GM23338 (cell line): ENCODE results near the gene OPALIN. TPM values are rescaled to one million over a fixed set of nuclear protein-coding genes. Genes with fewer than 3 reads are reported as not detected.

ENCODE experiments used
- ATAC-seq: fragments of 200-7000 bp; cut with Tn5 transposase; 3 replicates; pipeline ENCODE4 v1.9.1; 2020
- DNase-seq: peaks from one replicate; pipeline ENCODE4 v3.0.0-alpha.2; 2015; ENCODE audit warnings: low spot score
- H2AFZ ChIP-seq: fragments of 200-600 bp; sonication (generic); 2 replicates; pipeline ENCODE4 v1.8.0; 2016; ENCODE audit warnings: antibody characterized with exemption, mild to moderate bottlenecking, moderate library complexity
- H3F3A ChIP-seq: fragments of 200-600 bp; sonication (generic); replicated peaks from 2 replicates; pipeline ENCODE4 v1.8.0; 2017; ENCODE audit warnings: antibody characterized with exemption, mixed run types, low read depth
- H3K27ac ChIP-seq: fragments of 200-600 bp; sonication (generic); 2 replicates; pipeline ENCODE4 v1.6.1; 2016; ENCODE audit warnings: low read depth
- H3K27me3 ChIP-seq: fragments of 200-600 bp; sonication (generic); 2 replicates; pipeline ENCODE4 v1.8.0; 2016; ENCODE audit warnings: mild to moderate bottlenecking, mixed run types, moderate library complexity; ENCODE audit not compliant: insufficient read depth
- H3K36me3 ChIP-seq: fragments of 200-600 bp; sonication (generic); 2 replicates; pipeline ENCODE4 v1.8.0; 2016; ENCODE audit warnings: mild to moderate bottlenecking; ENCODE audit not compliant: insufficient read depth
- H3K4me1 ChIP-seq: fragments of 200-600 bp; sonication (generic); 2 replicates; pipeline ENCODE4 v1.8.0; 2016; ENCODE audit warnings: mild to moderate bottlenecking, moderate library complexity; ENCODE audit not compliant: insufficient read depth
- H3K4me2 ChIP-seq: fragments of 200-600 bp; sonication (generic); 2 replicates; pipeline ENCODE4 v1.7.1; 2017; ENCODE audit warnings: mixed run types
- H3K4me3 ChIP-seq: fragments of 200-600 bp; sonication (generic); 2 replicates; pipeline ENCODE4 v1.6.1; 2016; ENCODE audit warnings: mixed run types
- H3K79me2 ChIP-seq: fragments of 200-600 bp; sonication (generic); replicated peaks from 2 replicates; pipeline ENCODE4 v1.8.0; 2017; ENCODE audit warnings: mild to moderate bottlenecking; ENCODE audit not compliant: insufficient read depth
- H3K9me2 ChIP-seq: fragments of 200-600 bp; sonication (generic); 2 replicates; pipeline ENCODE4 v1.8.0; 2017; ENCODE audit not compliant: insufficient read depth
- H4K20me1 ChIP-seq: fragments of 200-600 bp; sonication (generic); replicated peaks from 2 replicates; pipeline ENCODE4 v1.8.0; 2017; ENCODE audit warnings: mild to moderate bottlenecking; ENCODE audit not compliant: insufficient read depth
- H3K27ac Mint-ChIP-seq: 2 replicates; pipeline ENCODE4 v1.8.0; 2020; ENCODE audit warnings: inconsistent platforms, mild to moderate bottlenecking, moderate library complexity, mixed read lengths
- H3K27me3 Mint-ChIP-seq: 3 replicates; pipeline ENCODE4 v1.8.0; 2022; ENCODE audit warnings: low read depth, mild to moderate bottlenecking, moderate library complexity, mixed read lengths, inconsistent platforms; ENCODE audit not compliant: insufficient read depth, poor library complexity
- H3K36me3 Mint-ChIP-seq: 3 replicates; pipeline ENCODE4 v1.8.0; 2021; ENCODE audit warnings: low read depth, mild to moderate bottlenecking, inconsistent platforms, moderate library complexity, mixed read lengths
- H3K4me1 Mint-ChIP-seq: 3 replicates; pipeline ENCODE4 v1.8.0; 2020; ENCODE audit warnings: mild to moderate bottlenecking, inconsistent platforms, mixed read lengths
- H3K4me3 Mint-ChIP-seq: 3 replicates; pipeline ENCODE4 v1.8.0; 2021; ENCODE audit warnings: moderate library complexity, mild to moderate bottlenecking, inconsistent platforms, mixed read lengths
- H3K9me3 Mint-ChIP-seq: 3 replicates; pipeline ENCODE4 v1.8.0; 2020; ENCODE audit warnings: moderate library complexity, mild to moderate bottlenecking, inconsistent platforms, mixed read lengths
- CREB1 ChIP-seq: fragments of 250-450 bp; sonication (Bioruptor Pico); IDR thresholded peaks from 2 replicates; pipeline ENCODE4 v1.5.0; 2020; ENCODE audit warnings: low read depth, mild to moderate bottlenecking, moderate library complexity
- EZH2 ChIP-seq: fragments of 200-600 bp; sonication (generic); IDR thresholded peaks from one replicate; pipeline ENCODE4 v1.8.0; 2017; ENCODE audit warnings: antibody characterized with exemption, mild to moderate bottlenecking, low read depth; ENCODE audit not compliant: unreplicated experiment
- EZH2phosphoT487 ChIP-seq: fragments of 200-600 bp; sonication (generic); IDR thresholded peaks from one replicate; pipeline ENCODE4 v1.8.1; 2018; ENCODE audit warnings: antibody characterized with exemption; ENCODE audit not compliant: unreplicated experiment
- JUNB ChIP-seq: IDR thresholded peaks from one replicate; pipeline ENCODE4 v1.6.1; 2016; ENCODE audit warnings: antibody characterized with exemption; ENCODE audit not compliant: unreplicated experiment
- NANOG ChIP-seq: IDR thresholded peaks from 2 replicates; pipeline ENCODE4 v1.6.1; 2016; ENCODE audit warnings: antibody characterized with exemption, borderline replicate concordance
- POLR2AphosphoS5 ChIP-seq: IDR thresholded peaks from 2 replicates; pipeline ENCODE4 v1.6.1; 2016; ENCODE audit warnings: antibody characterized with exemption, low read depth
- STAT1 ChIP-seq: IDR thresholded peaks from one replicate; pipeline ENCODE4 v1.6.1; 2016; ENCODE audit warnings: antibody characterized with exemption; ENCODE audit not compliant: unreplicated experiment
- ZNF114 ChIP-seq: fragments of 250-450 bp; sonication (Bioruptor Pico); IDR thresholded peaks from 2 replicates; pipeline ENCODE4 v1.5.0; 2020; ENCODE audit warnings: mild to moderate bottlenecking, moderate library complexity
- ZNF331 ChIP-seq: fragments of 250-450 bp; sonication (Bioruptor Pico); IDR thresholded peaks from 2 replicates; pipeline ENCODE4 v1.5.0; 2020; ENCODE audit warnings: low read depth, mild to moderate bottlenecking, moderate library complexity
- ZNF462 ChIP-seq: fragments of 250-450 bp; sonication (Bioruptor Pico); IDR thresholded peaks from 2 replicates; pipeline ENCODE4 v1.5.0; 2020; ENCODE audit warnings: mild to moderate bottlenecking, moderate library complexity
- polyA plus RNA-seq: library from polyadenylated mRNA; unstranded; fragments of >200 nt; fragmentation: Nextera tagmentation; extraction: Ambion mirVana; gene quantifications from 2 replicates; pipeline ENCODE4 v1.2.1, GENCODE V29; 2016
- total RNA-seq: library from RNA; depleted of rRNA; stranded (reverse); fragments of >200 nt; shearing (Covaris generic); gene quantifications from 2 replicates; pipeline ENCODE4 v1.2.3, GENCODE V29; 2014
- TF ChIP-seq, protein P1 (sequence below): IDR thresholded peaks from one replicate; pipeline ENCODE4 v1.6.1; 2018; ENCODE audit warnings: antibody characterized with exemption; ENCODE audit not compliant: unreplicated experiment
- TF ChIP-seq, protein P2 (sequence below), 2 experiments: fragments of 200-600 bp in 1 of 2; sonication (generic) in 1 of 2; conservative IDR thresholded peaks; 2 replicates each; pipeline versions ENCODE4 v1.5.1 to v1.6.1; 2016 to 2017; ENCODE audit warnings: antibody characterized with exemption in 2 of 2, low read depth in 2 of 2, mild to moderate bottlenecking in 2 of 2, moderate library complexity in 1 of 2
- TF ChIP-seq, protein P3 (sequence below): IDR thresholded peaks from 2 replicates; pipeline ENCODE4 v1.6.1; 2016; ENCODE audit warnings: antibody characterized with exemption

Gene OPALIN
- total and polyA plus RNA-seq, 2 experiments from 2014 or later: not detected

DNA sequence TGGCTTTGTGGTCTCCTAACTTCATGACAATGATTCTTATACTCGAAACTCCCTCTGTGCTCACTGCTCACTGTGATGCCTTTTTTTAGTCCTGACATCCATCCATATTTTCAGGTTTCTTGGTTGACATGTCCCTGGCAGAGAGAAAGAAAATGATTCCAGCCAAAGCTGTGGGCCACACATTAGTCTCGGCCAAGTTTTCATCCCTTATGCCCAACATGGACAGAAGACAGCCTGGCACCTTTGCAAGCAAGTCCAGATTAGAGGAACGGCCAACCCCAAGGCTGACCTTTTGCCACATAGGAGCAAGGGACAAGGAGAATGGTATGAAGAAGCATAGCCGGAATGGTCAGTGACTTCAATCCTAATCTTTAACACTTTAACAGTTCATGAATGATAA, 8.7 kb upstream of the OPALIN start:
- H3K4me2 ChIP-seq: no peak overlapping the region
- Mint-ChIP-seq H3K4me3 (no peak overlapping the region), H3K9me3 (no peaks in the 10 kb centered on the region), H3K27me3 (peaks cover 6% of the 10 kb centered on the region), H3K4me1 (peaks cover 5% of the 10 kb centered on the region; the same call in 2 of the 3 replicates), H3K36me3 (no peaks in the 10 kb centered on the region), H3K27ac (no peak overlapping the region)
- TF ChIP-seq STAT1 (no peak), NANOG (no peak), JUNB (no peak), ZNF331 (no peak), POLR2AphosphoS5 (no peak), ZNF462 (CRISPR knock-in tag) (no peak), ZNF114 (CRISPR knock-in tag) (no peak), CREB1 (CRISPR knock-in tag) (no peak), EZH2 (no peak), EZH2phosphoT487 (no peak)
- TF ChIP-seq, protein P1, sequence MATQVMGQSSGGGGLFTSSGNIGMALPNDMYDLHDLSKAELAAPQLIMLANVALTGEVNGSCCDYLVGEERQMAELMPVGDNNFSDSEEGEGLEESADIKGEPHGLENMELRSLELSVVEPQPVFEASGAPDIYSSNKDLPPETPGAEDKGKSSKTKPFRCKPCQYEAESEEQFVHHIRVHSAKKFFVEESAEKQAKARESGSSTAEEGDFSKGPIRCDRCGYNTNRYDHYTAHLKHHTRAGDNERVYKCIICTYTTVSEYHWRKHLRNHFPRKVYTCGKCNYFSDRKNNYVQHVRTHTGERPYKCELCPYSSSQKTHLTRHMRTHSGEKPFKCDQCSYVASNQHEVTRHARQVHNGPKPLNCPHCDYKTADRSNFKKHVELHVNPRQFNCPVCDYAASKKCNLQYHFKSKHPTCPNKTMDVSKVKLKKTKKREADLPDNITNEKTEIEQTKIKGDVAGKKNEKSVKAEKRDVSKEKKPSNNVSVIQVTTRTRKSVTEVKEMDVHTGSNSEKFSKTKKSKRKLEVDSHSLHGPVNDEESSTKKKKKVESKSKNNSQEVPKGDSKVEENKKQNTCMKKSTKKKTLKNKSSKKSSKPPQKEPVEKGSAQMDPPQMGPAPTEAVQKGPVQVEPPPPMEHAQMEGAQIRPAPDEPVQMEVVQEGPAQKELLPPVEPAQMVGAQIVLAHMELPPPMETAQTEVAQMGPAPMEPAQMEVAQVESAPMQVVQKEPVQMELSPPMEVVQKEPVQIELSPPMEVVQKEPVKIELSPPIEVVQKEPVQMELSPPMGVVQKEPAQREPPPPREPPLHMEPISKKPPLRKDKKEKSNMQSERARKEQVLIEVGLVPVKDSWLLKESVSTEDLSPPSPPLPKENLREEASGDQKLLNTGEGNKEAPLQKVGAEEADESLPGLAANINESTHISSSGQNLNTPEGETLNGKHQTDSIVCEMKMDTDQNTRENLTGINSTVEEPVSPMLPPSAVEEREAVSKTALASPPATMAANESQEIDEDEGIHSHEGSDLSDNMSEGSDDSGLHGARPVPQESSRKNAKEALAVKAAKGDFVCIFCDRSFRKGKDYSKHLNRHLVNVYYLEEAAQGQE: no peak
- TF ChIP-seq, protein P2, sequence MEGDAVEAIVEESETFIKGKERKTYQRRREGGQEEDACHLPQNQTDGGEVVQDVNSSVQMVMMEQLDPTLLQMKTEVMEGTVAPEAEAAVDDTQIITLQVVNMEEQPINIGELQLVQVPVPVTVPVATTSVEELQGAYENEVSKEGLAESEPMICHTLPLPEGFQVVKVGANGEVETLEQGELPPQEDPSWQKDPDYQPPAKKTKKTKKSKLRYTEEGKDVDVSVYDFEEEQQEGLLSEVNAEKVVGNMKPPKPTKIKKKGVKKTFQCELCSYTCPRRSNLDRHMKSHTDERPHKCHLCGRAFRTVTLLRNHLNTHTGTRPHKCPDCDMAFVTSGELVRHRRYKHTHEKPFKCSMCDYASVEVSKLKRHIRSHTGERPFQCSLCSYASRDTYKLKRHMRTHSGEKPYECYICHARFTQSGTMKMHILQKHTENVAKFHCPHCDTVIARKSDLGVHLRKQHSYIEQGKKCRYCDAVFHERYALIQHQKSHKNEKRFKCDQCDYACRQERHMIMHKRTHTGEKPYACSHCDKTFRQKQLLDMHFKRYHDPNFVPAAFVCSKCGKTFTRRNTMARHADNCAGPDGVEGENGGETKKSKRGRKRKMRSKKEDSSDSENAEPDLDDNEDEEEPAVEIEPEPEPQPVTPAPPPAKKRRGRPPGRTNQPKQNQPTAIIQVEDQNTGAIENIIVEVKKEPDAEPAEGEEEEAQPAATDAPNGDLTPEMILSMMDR (conservative IDR thresholded peaks at IDR 0.05; ENCODE audit: low read depth in 2 of 2): no peak
- TF ChIP-seq, protein P3, sequence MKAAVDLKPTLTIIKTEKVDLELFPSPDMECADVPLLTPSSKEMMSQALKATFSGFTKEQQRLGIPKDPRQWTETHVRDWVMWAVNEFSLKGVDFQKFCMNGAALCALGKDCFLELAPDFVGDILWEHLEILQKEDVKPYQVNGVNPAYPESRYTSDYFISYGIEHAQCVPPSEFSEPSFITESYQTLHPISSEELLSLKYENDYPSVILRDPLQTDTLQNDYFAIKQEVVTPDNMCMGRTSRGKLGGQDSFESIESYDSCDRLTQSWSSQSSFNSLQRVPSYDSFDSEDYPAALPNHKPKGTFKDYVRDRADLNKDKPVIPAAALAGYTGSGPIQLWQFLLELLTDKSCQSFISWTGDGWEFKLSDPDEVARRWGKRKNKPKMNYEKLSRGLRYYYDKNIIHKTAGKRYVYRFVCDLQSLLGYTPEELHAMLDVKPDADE: no peak
- ATAC-seq (no peak), DNase-seq (no peak)
- H3K4me1 ChIP-seq: no peaks in the 10 kb centered on the region
- no peaks in the 10 kb centered on the region for H3K9me2 ChIP-seq
- H3F3A ChIP-seq: no peaks in the 10 kb centered on the region
- no peaks in the 10 kb centered on the region for H3K79me2 ChIP-seq
- no peaks in the 10 kb centered on the region for H3K27me3 ChIP-seq
- H3K27ac ChIP-seq: no peak overlapping the region
- no peak overlapping the region for H3K4me3 ChIP-seq
- H3K36me3 ChIP-seq: no peaks in the 10 kb centered on the region
- no peak overlapping the region for H2AFZ ChIP-seq
- no peaks in the 10 kb centered on the region for H4K20me1 ChIP-seq
